HG02885 (cell line): Measurements from ENCODE around the gene ZNF555.
A peak's percentile ranks its signal among the peaks of the same experiment; 100 is the strongest.
"Not testable (repeated sequence)": the region's sequence is repeated elsewhere in the genome, so short reads cannot be mapped to it uniquely, and the experiment has no call there.

Experiments used
- ATAC-seq: cut with Tn5 transposase; IDR thresholded peaks from one replicate; pipeline ENCODE4 v1.9.1; 2021; ENCODE audit warnings: mild to moderate bottlenecking; ENCODE audit not compliant: unreplicated experiment, poor library complexity

The ZNF555 gene

DNA sequence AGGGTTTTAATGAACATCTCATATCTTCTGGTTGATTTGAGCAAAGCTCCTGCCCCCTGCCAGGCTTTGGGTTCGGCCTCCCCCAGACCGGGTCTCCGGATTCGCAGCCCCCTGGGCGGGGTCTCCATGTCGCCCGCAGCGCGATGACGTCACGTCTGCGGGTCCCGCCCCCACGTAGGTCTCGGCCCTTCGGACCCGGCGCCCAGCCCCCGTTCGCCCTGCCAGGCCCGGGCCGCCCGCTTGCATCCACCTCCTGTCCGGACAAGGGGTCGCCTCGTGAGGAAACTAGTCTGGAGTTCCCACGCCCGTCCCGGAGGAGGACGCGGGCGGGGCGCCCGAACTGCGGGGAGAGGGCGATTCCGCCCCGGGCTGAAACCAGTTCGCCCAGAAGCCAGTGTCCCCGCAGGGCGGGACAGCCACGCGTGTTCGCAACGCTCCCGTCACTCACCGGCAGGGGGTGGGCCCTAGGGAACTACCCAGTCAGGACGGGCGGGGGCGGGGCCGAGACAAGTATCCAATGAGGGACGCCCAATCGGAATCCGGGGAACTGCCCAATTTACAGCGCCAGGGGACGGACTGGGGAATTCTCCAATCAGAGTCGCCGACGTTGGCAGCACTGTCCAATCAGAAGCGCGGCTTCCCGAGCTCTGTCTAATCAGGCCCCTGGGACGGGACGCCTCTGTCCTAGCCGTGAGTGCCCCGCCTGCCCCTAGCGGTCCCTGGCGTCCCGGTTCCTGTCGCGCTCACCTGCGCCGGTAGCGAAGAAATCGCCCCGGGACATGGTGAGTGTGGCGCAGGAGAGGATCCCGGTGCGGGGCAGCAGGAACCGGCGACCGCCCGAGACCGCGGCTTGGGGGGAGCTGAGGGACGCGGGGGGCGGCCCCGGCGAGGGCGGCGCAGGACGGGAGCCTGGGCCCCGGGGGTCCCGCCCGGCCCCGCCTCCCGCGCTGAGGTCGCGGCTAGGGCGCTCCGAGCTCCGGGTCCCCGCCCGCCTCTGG is at the start of gene ZNF555:
Gene ZNF555 (plus strand): TSS at position 682 of the 998 bp plus-strand sequence. CDS start 98 bp downstream, at position 780.
- peak; percentile 93 for ATAC-seq

GRCh38 chr19:2791876-2792275 is 49.4 kb upstream of the ZNF555 start:
- no peak for ATAC-seq

GRCh38 chr19:2792666-2793065 is 48.6 kb upstream of the ZNF555 start:
- not testable (repeated sequence) for ATAC-seq

GRCh38 chr19:2793126-2793525 is 48.1 kb upstream of the ZNF555 start:
- no peak for ATAC-seq

- ATAC-seq: no peak
Measured at GRCh38 chr19:2793577-2793976, 47.7 kb upstream of the ZNF555 start.

- no peak for ATAC-seq
Measured at GRCh38 chr19:2795827-2796658, 45.2 kb upstream of the ZNF555 start.

- ATAC-seq: no peak
Measured at GRCh38 chr19:2796659-2797266, 44.5 kb upstream of the ZNF555 start.

GRCh38 chr19:2797280-2797679 is 44.0 kb upstream of the ZNF555 start:
- ATAC-seq: no peak

GRCh38 chr19:2798158-2798685 is 43.1 kb upstream of the ZNF555 start:
- no peak for ATAC-seq

DNA sequence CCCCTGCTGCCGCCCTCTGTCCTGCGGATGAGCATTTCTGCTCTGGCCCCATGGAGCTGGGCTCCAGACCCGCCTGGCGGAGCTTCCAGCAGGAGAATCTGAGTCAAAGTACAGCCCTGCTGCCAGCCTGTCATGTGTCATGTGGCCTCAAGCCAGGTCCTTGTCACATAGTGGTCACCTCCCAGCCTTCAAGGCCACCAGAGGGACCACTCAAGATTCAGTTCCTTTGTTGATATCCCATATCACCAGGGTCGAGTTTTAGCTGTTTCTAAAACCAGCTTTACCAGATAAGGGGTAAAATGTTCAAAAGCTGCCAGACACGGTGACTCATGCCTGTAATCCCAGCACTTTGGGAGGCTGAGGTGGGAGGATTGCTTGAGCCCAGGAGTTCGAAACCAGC is 42.5 kb upstream of the ZNF555 start:
- ATAC-seq: no peak

DNA sequence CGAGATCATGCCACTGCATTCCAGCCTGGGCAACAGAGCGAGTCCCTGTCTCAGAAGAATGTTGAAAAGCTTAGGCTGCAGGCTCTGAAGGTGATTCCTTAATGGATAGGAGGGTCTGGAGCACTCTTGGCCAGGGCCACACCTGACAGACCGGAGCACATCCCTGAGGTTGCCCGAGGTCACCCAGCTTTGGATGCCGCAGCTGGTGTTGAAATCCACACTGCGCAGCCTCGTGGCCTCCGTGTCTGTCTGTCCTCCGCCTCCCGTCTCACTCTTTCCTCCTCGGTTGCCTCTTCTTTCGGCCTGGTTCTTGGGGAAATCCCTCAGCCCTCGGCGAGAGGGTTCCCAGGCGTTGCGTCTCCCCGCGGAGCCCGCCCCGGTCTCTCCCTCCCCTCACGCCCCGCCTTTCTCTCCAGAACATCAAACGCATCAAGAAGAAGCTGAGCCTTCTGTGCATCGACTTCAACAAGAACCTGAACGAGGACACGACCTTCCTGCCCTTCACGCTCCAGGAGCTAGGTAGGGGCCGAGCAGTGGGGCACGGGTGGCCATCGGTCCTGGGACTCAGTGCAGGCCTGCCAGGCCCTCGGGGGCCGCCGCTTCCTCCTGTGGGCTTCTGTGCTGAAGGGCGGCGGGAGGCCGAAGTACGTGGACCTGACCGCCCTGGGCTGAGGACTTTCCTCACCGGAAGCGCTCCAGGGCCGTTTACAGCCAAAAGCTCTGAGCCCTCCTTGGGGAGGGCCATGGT is 41.8 kb upstream of the ZNF555 start:
- ATAC-seq: no peak

- ATAC-seq: no peak
Measured at GRCh38 chr19:2800506-2800905, 40.8 kb upstream of the ZNF555 start.

- ATAC-seq: no peak
Measured at GRCh38 chr19:2802826-2803225, 38.4 kb upstream of the ZNF555 start.

GRCh38 chr19:2803486-2804155 is 37.7 kb upstream of the ZNF555 start:
- ATAC-seq: no peak

DNA sequence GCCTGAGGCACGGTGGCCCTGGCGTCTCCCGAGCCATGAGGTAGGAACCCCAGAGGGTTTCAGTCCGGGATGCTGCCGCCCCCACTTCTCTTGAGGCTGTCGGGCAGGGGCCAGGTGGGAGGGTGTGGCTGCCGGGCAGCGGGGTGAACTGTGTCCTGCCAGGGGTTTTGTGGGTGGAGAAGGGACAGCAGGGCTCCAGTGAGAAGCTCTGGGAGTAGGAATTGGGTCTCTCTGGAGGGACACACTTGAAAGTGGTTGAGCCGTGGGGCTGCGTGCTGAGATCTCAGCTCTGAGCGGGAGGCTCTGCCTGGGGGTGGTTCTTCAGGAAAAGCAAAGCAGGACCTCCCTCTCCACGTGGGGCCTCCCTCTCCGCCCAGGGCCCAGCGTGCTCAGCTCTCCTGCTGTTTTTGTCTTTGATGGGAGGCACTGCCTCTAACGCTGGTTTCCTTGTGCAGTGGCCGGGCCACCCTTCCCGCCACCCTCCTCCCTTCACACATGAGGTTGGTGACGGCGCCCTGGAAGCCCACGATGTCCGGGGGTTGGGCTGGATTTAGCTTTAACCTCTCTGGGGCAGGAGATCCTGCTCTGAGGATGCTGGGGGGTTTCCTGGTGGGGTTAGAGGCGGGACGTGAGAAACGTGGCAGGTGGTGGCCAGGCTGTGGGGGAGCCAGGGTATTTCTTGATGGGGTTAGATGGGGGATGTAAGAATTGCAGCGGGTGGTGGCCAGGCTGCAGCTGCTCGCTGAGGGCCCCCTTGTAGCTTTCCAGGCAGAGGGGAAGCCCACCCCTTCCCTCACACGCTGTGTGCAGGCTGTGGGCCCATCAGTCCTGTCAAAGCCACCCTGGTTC is 36.9 kb upstream of the ZNF555 start:
- ATAC-seq: no peak

DNA sequence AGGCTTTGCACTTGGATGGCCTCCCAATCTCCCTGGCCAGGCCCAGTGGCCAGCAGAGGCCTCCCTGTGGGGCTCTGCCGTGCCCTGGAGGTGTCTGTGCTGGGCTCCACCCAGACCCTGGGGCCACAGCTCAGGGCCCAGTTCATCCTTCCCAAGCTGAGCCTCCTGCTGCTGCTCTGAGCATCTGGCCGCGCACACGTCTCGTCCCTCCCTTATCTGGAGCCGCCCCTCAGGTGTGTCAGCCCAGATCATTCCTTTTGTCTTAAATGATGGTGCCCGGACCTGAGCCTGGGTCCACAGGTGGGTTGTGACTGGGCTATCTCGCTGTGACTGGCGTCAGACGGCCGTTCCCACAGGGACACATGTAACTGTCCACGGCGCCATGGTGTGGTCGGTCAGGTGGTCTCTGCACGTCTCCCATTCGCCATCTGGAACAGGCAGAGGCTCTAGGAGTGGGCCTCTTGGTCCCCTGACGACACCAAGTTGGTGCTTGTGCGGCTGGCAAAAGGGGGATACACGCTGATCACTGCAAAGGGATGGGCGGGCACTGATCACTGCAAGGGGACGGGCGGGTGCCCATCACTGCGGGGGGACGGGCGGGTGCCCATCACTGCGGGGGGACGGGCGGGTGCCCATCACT is 35.9 kb upstream of the ZNF555 start:
- ATAC-seq: no peak

DNA sequence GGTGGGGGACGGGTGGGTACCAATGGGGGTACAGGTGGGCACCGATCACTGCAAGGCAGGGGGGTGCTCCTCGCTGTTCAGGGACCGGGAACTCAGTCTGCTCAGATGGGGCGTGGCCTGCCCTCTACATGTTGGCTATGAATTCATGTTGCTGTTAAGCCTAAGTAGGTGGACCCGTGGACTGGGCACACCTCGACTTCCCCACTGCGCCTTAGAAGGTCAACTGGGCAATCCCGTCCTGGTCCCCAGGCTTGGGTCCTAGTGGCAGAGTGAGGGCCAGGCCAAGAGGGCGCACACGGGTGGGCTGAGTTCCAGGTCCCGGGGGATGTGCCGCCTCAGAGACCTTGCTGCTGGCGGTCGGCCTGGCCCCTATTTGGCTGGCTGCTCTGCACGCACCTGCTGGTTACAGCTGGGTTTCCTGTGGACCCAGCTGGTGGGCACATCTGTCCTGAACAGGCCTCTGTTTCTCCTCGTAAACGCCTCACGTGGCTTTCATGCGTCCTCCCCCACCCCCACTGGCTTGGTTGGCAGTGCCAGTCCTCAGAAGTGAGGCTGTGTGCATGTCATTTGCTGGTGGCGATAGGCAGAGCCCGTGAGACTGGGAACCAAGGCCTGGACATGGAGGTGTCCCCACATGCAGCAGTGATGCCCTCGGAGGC is 35.2 kb upstream of the ZNF555 start:
- no peak for ATAC-seq
